ENCODE results near the gene LRMDA.

The LRMDA gene

DNA sequence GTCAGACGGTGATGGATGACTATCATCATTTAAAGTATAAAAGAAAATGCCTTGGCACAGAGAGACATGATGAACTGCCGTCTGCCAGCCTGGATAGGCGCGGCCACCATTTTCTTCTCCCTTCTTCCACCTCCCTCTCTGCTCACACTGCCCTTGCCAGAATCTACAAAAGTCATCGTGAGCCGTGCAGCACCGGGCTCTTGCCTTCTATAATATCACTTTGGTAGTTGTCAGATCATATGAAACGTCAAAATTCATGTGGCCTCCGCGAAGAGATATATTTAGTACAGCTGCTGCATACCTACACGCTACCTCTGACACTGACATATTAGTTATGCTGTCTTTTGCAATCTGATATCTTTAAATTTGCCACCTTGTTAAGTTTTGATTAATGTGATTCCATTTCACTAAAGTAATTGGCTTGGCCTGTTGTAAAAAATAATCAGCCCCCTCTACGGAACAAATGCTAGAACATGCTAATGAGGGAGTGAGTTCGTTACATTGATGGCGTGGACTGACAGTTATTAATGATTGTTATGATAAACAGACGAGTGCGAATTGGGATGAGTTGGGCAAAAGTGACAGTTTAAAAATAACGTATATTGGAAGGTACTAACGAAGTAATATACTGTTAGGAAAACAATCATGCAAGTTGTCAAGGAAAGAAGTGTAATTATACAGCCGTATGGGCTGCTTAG, 214.9 kb downstream of the LRMDA start:
- DNase-seq (ENCODE audit: low spot score): no peak

GRCh38 chr10:75646916-75647315, 215.5 kb downstream of the LRMDA start:
- no peak for DNase-seq (ENCODE audit: low spot score)

DNA sequence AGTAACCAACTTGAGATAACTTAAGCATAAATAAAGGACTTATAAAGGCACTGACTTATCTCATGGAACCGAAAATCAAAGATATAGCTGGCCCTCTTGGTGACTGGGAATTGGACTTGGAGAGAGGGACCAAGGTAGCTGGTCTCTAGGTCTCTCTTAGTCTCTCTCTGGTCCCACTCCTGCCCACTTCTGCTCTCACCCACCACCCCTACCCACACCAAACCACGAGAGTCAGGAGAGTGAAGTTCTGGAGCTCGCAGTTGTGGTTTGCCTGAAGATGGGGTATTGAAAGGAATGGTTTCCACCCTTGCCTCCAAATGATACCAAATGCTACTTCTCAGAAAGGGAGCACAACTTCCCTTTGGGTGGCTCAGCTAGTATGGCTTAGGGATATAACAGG, 216.3 kb downstream of the LRMDA start:
- no peak for DNase-seq (ENCODE audit: low spot score)

GRCh38 chr10:75648351-75648750, 216.9 kb downstream of the LRMDA start:
- DNase-seq (ENCODE audit: low spot score): no peak

GRCh38 chr10:75648854-75649253, 217.4 kb downstream of the LRMDA start:
- DNase-seq (ENCODE audit: low spot score): no peak

DNA sequence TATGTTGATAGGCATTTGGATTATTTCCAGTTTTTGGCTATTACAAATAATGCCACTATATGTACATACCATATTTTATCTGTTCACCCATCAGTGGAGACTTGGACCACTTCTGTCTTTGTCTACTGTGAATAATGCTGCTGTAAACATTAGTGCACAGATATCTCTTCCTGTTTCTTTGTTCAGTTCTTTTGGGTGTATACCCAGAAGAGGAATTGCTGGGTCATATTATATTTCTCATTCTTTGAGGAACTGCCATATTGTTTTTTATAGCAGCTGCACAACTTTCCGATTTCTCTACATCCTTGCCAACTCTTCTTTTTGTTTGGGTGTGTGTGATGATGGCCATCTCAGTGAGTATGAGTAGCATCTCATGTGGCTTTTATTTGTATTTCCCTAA, 218.0 kb downstream of the LRMDA start:
- no peak for DNase-seq (ENCODE audit: low spot score)

DNA sequence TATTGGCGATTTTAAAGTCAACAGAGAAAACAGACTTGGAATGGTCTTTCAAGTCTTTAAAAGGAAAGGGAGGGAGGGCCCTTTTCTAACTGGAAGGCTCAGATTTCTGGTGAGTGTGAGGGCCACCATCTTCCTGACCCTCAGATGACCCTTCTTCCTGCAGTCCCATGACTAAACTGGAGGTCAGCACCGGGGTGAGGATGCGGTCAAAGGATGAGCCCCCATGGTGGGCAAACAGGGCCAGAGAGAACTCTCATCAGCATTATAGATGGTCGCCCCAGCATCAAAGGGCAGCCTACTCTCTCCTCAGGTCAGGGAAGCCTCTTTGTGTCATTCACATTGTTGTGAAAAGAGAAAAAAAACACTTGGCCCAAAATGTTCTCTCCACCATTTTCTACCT, 219.2 kb downstream of the LRMDA start:
- DNase-seq (ENCODE audit: low spot score): no peak

GRCh38 chr10:75651417-75651816, 220.0 kb downstream of the LRMDA start:
- peak; percentile 18 for DNase-seq (ENCODE audit: low spot score)

GRCh38 chr10:75652146-75652740, 220.8 kb downstream of the LRMDA start:
- no peak for DNase-seq (ENCODE audit: low spot score)

DNA sequence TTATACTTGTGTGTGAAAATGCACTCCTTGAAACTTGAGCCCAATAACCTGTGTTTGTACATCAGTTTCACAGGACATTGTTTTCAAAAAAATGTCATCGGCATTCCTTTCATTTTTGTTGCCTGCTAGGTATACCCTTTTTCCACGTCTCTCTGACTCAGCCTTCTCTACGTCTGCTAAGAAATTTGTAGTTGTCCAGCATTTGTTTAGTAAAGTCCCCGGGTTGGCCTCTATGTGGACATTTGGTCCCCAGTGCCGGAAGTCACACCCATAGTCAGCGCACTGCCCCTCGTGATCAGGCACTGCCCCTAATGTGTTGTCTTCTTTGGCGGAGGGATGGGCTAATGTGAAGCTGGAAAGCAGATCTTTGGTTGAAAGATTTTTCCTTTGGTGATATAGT, 222.3 kb downstream of the LRMDA start:
- DNase-seq (ENCODE audit: low spot score): no peak

- no peak for DNase-seq (ENCODE audit: low spot score)
Observed at GRCh38 chr10:75654171-75654771, 222.8 kb downstream of the LRMDA start.

- DNase-seq (ENCODE audit: low spot score): no peak
Observed at GRCh38 chr10:75654772-75655171, 223.3 kb downstream of the LRMDA start.

- no peak for DNase-seq (ENCODE audit: low spot score)
Observed at GRCh38 chr10:75655791-75656451, 224.5 kb downstream of the LRMDA start.

DNA sequence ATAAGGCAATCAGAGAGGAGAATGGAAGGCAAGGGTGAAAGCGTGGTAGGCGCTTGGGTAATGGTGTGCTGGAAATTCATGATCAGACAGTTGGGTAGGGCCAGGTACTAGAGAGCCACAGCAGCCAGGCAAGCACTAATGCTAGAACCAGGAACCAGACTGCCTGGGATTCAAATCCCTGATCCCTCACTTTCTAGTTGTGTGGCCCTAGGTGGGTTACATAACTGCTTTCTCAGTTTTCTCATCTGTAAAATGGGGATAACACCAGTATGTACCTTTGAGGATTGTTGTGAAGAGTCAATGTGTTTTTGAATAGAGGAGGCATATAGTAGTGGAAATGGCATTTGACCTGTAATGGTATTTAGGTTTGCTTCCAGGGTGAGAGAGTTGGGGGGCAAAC, 225.9 kb downstream of the LRMDA start:
- DNase-seq (ENCODE audit: low spot score): no peak

DNA sequence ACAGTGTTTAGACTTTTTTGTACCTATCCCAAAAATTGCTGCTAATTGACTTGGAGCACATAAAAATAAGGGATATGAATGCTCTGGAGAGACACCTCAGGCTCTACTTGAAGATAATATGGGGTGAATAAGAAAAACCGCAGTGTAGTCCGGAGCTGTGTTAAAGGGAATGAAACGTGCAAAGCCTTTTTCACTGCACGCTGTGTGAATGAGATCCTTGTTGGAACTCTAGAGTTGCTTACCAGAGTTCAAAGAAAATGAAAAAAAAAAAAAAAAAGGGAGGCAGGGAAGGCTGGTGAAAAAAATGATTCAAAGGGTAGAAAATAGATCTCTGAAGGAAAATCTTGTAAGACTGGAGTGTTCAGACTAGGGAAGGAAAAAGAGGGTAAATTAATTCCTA, 226.6 kb downstream of the LRMDA start:
- DNase-seq (ENCODE audit: low spot score): no peak

GRCh38 chr10:75658496-75658895, 227.1 kb downstream of the LRMDA start:
- no peak for DNase-seq (ENCODE audit: low spot score)

- DNase-seq (ENCODE audit: low spot score): no peak
Observed at GRCh38 chr10:75658915-75659314, 227.5 kb downstream of the LRMDA start.

DNA sequence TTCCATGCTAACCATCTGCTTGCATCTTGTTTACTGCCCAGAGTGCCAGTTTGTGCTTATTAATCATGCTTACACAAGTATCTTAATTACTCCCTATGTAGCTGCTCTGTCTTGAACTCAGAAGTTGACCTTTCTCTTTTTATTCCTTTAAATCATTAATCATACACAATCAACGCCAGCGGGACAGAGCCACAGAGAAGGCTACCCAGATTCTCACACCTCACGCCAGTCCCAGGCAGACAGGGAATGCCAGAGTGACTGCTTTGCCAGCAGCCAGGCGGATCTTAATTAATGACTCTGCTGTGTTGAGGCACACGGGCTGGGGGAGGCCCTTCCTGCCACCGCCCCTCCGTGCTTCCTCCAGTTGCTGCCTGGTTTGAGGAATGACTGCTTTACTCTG, 229.4 kb downstream of the LRMDA start:
- no peak for DNase-seq (ENCODE audit: low spot score)

GRCh38 chr10:75662715-75663114, 231.3 kb downstream of the LRMDA start:
- DNase-seq (ENCODE audit: low spot score): no peak

GRCh38 chr10:75663947-75664664, 232.7 kb downstream of the LRMDA start:
- no peak for DNase-seq (ENCODE audit: low spot score)

- DNase-seq (ENCODE audit: low spot score): no peak
Observed at GRCh38 chr10:75664968-75665367, 233.5 kb downstream of the LRMDA start.

DNA sequence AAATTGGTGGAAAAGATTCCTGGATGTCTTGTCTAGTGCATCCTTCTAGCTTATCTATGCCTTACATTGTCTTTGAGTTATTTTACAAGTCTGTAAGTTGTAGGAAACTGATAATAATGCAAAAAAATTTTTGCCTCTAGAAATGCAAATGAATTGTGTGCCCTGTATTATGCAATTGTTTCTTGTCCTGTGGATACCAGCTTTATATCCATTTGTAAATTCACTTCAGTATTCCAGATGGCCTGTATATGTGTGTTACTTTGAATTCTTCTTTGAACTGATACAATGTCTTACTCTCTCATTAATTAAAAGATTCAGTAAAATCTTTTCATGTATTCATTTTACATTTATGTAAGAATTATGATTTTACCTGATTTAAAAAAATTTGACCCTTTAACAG, 234.3 kb downstream of the LRMDA start:
- DNase-seq (ENCODE audit: low spot score): no peak

Measured in SW480 (cell line).